Ascending aorta (tissue), 2 donors: ENCODE data around the gene CYP2B6. TPM values are rescaled to one million over a fixed set of nuclear protein-coding genes. Genes with fewer than 3 reads are reported as not detected.

Experiments used
- DNase-seq, 2 donors: peaks; one replicate each; pipeline ENCODE4 v3.0.0-alpha.2; 2019; ENCODE audit warnings: low spot score in 2 of 2
- H3K27ac ChIP-seq, 2 donors: fragments of 200-600 bp; sonication (generic); one replicate each; pipeline ENCODE4 v1.5.1; 2016 to 2017; ENCODE audit warnings: mild to moderate bottlenecking in 1 of 2
- H3K27me3 ChIP-seq: fragments of 200-600 bp; sonication (generic); one replicate; pipeline ENCODE4 v1.5.1; 2017
- H3K36me3 ChIP-seq, 2 donors: fragments of 200-600 bp; sonication (generic); one replicate each; pipeline ENCODE4 v1.5.1; 2016
- H3K4me1 ChIP-seq, 2 donors: fragments of 200-600 bp; sonication (generic); one replicate each; pipeline ENCODE4 v1.5.1; 2016 to 2017; ENCODE audit warnings: mild to moderate bottlenecking in 1 of 2
- H3K4me3 ChIP-seq, 2 donors: fragments of 200-600 bp; sonication (generic); one replicate each; pipeline ENCODE4 v1.5.1; 2016 to 2017; ENCODE audit warnings: mild to moderate bottlenecking in 1 of 2
- H3K9me3 ChIP-seq, 2 donors: fragments of 200-600 bp; sonication (generic); one replicate each; pipeline ENCODE4 v1.5.1; 2016
- CTCF ChIP-seq, 3 experiments: fragments of 200-600 bp in 2 of 3; fragments of 450-650 bp in 1 of 3; sonication (generic) in 2 of 3; IDR thresholded peaks; one replicate each; pipeline ENCODE4 v1.5.1; 2016 to 2019; ENCODE audit warnings: antibody characterized with exemption in 3 of 3, mild to moderate bottlenecking in 1 of 3, moderate library complexity in 1 of 3
- intact Hi-C: fragments of 100-400 bp; cut with DNase I; formaldehyde crosslinking; loops from one replicate; pipeline ENCODE4 v1.15.1; 2023
- total RNA-seq: library from RNA; depleted of rRNA; stranded (reverse); fragments of >200 nt; gene quantifications from one replicate; pipeline ENCODE4 v1.1.0, GENCODE V29; 2016

CYP2B6 gene
- total RNA-seq = not detected

DNA sequence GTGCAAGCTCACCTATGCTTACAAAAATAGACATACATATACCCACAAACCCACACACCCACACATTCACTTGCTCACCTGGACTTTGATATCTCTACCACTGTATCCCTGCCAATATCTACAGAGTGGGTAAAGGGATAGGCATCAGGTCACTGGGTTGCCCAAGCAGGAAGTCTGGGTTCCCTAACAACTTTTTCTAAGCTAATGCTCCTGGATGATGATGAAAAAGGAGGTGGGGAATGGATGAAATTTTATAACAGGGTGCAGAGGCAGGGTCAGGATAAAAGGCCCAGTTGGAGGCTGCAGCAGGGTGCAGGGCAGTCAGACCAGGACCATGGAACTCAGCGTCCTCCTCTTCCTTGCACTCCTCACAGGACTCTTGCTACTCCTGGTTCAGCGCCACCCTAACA lies at the start of gene CYP2B6:
Gene CYP2B6 (plus strand): TSS at position 311 of the 410 bp plus-strand sequence. CDS start 24 bp downstream, at position 335.
- H3K36me3 ChIP-seq = no peaks in the 10 kb centered on the region
- TF ChIP-seq CTCF (IDR thresholded peaks at IDR 0.05) = no peak
- intact Hi-C loops = no loop called here
- no peak within 1 kb of the TSS for H3K4me3 ChIP-seq
- DNase-seq = no peak
- no peaks in the 10 kb centered on the region for H3K4me1 ChIP-seq
- H3K9me3 ChIP-seq = no peaks in the 10 kb centered on the region
- no peak within 1 kb of the TSS for H3K27ac ChIP-seq
- no peaks in the 10 kb centered on the region for H3K27me3 ChIP-seq

GRCh38 chr19:40941481-40942219 lies 49.4 kb upstream of the CYP2B6 start:
- no peak for TF ChIP-seq CTCF (IDR thresholded peaks at IDR 0.05)
- Histone ChIP-seq H3K27me3 (no peaks in the 10 kb centered on the region), H3K36me3 (no peaks in the 10 kb centered on the region), H3K27ac (no peak overlapping the region), H3K4me3 (no peak overlapping the region), H3K9me3 (no peaks in the 10 kb centered on the region), H3K4me1 (no peaks in the 10 kb centered on the region)
- intact Hi-C loops = no loop called here
- DNase-seq = no peak

DNA sequence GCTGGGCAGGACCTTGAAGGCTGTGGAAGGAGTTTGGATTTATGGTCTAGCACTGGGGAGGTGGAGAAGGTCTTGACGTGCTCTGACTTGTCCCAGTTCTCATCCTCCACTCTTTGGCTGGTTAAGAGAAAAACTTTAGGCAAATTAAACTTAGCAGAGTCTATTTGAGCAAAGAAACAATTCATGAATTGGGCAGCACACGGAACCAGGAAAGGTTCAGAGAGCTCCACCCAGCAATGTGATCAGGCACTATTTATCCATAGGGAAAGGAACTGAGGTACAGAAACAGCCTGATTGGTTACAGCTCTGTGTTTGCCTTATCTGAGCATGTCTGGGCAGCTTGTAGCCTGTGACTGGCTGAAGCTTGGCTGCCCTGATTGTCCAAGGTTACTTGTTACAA lies 45.4 kb upstream of the CYP2B6 start:
- intact Hi-C loops = no loop called here

DNA sequence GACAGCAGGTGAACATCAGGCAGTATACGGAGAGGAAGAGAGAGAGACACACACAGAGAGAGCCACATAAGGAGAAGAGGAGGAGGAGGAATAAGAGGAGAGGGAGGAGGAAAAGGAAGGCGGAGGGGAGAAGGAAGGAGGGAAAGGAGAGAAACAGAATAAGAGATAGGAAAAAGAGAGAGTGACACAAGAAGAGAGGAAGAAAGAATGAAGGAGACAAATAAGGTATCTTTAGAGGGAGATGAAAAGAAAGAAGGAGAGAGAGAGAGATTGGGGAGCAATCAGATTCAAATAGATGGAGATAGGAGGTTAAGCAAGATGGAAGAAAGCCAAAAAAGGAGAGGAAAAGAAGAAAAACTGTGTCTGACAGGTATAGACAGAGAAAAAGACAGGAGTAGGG lies 44.0 kb upstream of the CYP2B6 start:
- Histone ChIP-seq H3K9me3 (no peaks in the 10 kb centered on the region), H3K4me1 (no peaks in the 10 kb centered on the region), H3K27ac (no peak overlapping the region), H3K27me3 (no peaks in the 10 kb centered on the region), H3K36me3 (no peaks in the 10 kb centered on the region), H3K4me3 (no peak overlapping the region)
- intact Hi-C loops = no loop called here
- TF ChIP-seq CTCF (IDR thresholded peaks at IDR 0.05) = no peak
- no peak for DNase-seq

More for the DNA sequence above, 45.4 kb upstream of the CYP2B6 start:
- DNase-seq = no peak
- no peak overlapping the region for H3K4me3 ChIP-seq
- H3K36me3 ChIP-seq = no peaks in the 10 kb centered on the region
- H3K27ac ChIP-seq = no peak overlapping the region
- no peaks in the 10 kb centered on the region for H3K4me1 ChIP-seq
- no peak for TF ChIP-seq CTCF (IDR thresholded peaks at IDR 0.05)
- no peaks in the 10 kb centered on the region for H3K9me3 ChIP-seq
- no peaks in the 10 kb centered on the region for H3K27me3 ChIP-seq

DNA sequence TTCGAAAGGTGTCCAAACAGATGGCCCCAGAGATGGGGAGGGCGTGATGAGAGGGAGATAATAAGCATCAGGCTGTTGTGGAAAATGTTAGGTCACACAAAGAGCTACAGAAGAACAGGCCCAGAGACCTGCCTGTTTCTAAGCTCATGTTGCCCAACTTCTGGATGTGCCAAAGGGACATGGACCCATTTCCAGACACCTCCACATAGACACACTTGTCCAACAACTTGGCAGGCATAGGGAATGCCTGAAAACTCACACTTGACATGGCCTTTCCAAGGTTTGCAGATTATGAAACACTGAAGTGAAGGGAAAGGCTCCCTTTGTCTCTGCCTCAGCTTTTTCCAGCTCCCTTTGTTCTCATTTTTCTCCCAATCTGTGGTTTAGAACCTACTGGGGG lies 43.5 kb upstream of the CYP2B6 start:
- no peak for TF ChIP-seq CTCF (IDR thresholded peaks at IDR 0.05)

More for the DNA sequence above, 43.5 kb upstream of the CYP2B6 start:
- Histone ChIP-seq H3K4me1 (no peaks in the 10 kb centered on the region), H3K4me3 (no peak overlapping the region), H3K36me3 (no peaks in the 10 kb centered on the region), H3K9me3 (no peaks in the 10 kb centered on the region), H3K27ac (no peak overlapping the region), H3K27me3 (no peaks in the 10 kb centered on the region)
- intact Hi-C loops = no loop called here
- DNase-seq = no peak
